ENCODE results near the gene PNPLA1. TPM values are rescaled to one million over a fixed set of nuclear protein-coding genes. Genes with fewer than 3 reads are reported as not detected.

The PNPLA1 gene
- total and polyA plus RNA-seq, 10 of the 15 experiments (the other 5 are each of a cell fraction or from before 2014, with no cell fraction given): 0.04 TPM; not detected in 9

- CTCF ChIA-PET: interaction anchor here (2.4 to 19.9 kb wide), 3 partner anchors 7 to 47 kb away, joined by 9 to 483 read pairs (median 483); partner anchors contain the start of gene BNIP5
- H3K9me3 ChIP-seq (replicated peaks; ENCODE audit: control insufficient read depth, insufficient read depth, low read length): no peaks in the 10 kb centered on the region
- no peak overlapping the region for H3K27ac ChIP-seq (ENCODE audit: control insufficient read depth, insufficient read depth)
- no peaks in the 10 kb centered on the region for H3K4me1 ChIP-seq (ENCODE audit: control insufficient read depth, insufficient read depth, low read length)
- intact Hi-C loops (cut with micrococcal nuclease; ENCODE audit: unreplicated experiment) (no loop called here), in situ Hi-C loops (cut with MboI) (no loop called here)
- BruUV-seq (replicated peaks): no TSS peak
- POLR2A ChIA-PET: interaction anchor here (1.3 to 1.7 kb wide), 3 partner anchors 8 to 12 kb away, joined by 4 to 6 read pairs (median 4); partner anchors contain the start of gene BNIP5
- H3K4me3 ChIP-seq: no peak overlapping the region
- SMC1A ChIA-PET (ENCODE audit: uncharacterized antibody, unreplicated experiment): interaction anchor here (1.0 to 4.7 kb wide), 3 partner anchors 9 to 47 kb away, joined by 3 to 33 read pairs (median 3); partner anchors contain the start of gene BNIP5
- H3K36me3 ChIP-seq (ENCODE audit: control insufficient read depth in 2 of 2, insufficient read depth in 2 of 2, low read length in 1 of 2): no peaks in the 10 kb centered on the region
- peak; percentile 20; the same call in 1 of the 3 replicates for ATAC-seq
- DNase-seq (ENCODE audit: low read depth, low spot score): no peak
- H3K4me2 ChIP-seq (ENCODE audit: control insufficient read depth, insufficient read depth): no peak overlapping the region
- FAIRE-seq: no peak
- no peaks in the 10 kb centered on the region for H4K20me1 ChIP-seq (ENCODE audit: control insufficient read depth, insufficient read depth)
- no peak overlapping the region for H3K9ac ChIP-seq (ENCODE audit: control insufficient read depth, insufficient read depth, low read length)
- RAD21 ChIA-PET (ENCODE audit: unreplicated experiment): interaction anchor here (1.3 to 3.0 kb wide), 2 partner anchors 9 to 13 kb away, joined by 5 to 19 read pairs; partner anchors contain the start of gene BNIP5
- peak; percentile 81 for TF ChIP-seq RAD51 (IDR thresholded peaks at IDR 0.05)
- TF ChIP-seq YY1 (IDR thresholded peaks at IDR 0.05; ENCODE audit: low read depth, low read length): no peak
- TF ChIP-seq IKZF1 (conservative IDR thresholded peaks at IDR 0.05): 0 out of 2 replicates have a peak, but pooled peaks have one; percentile 15
- TF ChIP-seq, protein P1, sequence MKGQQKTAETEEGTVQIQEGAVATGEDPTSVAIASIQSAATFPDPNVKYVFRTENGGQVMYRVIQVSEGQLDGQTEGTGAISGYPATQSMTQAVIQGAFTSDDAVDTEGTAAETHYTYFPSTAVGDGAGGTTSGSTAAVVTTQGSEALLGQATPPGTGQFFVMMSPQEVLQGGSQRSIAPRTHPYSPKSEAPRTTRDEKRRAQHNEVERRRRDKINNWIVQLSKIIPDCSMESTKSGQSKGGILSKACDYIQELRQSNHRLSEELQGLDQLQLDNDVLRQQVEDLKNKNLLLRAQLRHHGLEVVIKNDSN (IDR thresholded peaks at IDR 0.05; ENCODE audit: borderline replicate concordance, extremely low read length, insufficient read depth, low read depth, low read length): peak; percentile 44
- no peak for TF ChIP-seq HCFC1 (IDR thresholded peaks at IDR 0.05; ENCODE audit: low read length)
- no peak for TF ChIP-seq NR2C2 (IDR thresholded peaks at IDR 0.05; ENCODE audit: borderline replicate concordance, control insufficient read depth, insufficient read length, low read depth)
- no peak for TF ChIP-seq EGR1 (IDR thresholded peaks at IDR 0.05; ENCODE audit: borderline replicate concordance in 1 of 2, low read depth in 2 of 2, low read length in 2 of 2)
- no peak for TF ChIP-seq PML (IDR thresholded peaks at IDR 0.05; ENCODE audit: low read length)
- TF ChIP-seq CBX3 (IDR thresholded peaks at IDR 0.05; ENCODE audit: borderline replicate concordance, low read depth): no peak
- peak in 1 of 2 experiments; percentile 43; a peak in 1 of 4 replicates for TF ChIP-seq BHLHE40 (IDR thresholded peaks at IDR 0.05; ENCODE audit: borderline replicate concordance in 1 of 2, low read depth in 2 of 2, low read length in 1 of 2)
- WGBS (ENCODE audit: insufficient coverage, insufficient replicate concordance, low lambda C conversion rate, missing lambda C conversion rate): 52% methylated on average over 6 of the region's 6 CpGs
- H3K79me2 ChIP-seq (ENCODE audit: control insufficient read depth, insufficient read depth, low read length): no peaks in the 10 kb centered on the region
- no peaks in the 10 kb centered on the region for H3K27me3 ChIP-seq (replicated peaks in 1 of 2; ENCODE audit: control insufficient read depth in 2 of 2, insufficient read depth in 2 of 2, low read length in 1 of 2)
- H2AFZ ChIP-seq (ENCODE audit: control insufficient read depth, low read depth, low read length): no peak overlapping the region
These were observed 79.4 kb downstream of the PNPLA1 start for GRCh38 chr6:36349240-36349639.
